Gastroesophageal sphincter (tissue), 4 donors: Measurements from ENCODE around the gene RBPJ. TPM values are rescaled to one million over a fixed set of nuclear protein-coding genes. Genes with fewer than 3 reads are reported as not detected.

Source experiments
- ATAC-seq: fragments of 150-250 bp; one replicate; pipeline ENCODE4 v1.9.1; 2016; ENCODE audit warnings: mild to moderate bottlenecking, moderate library complexity
- H3K27ac ChIP-seq, 4 donors: fragments of 200-600 bp; sonication (generic) in 3 of 4; 1 replicate in 3 of 4; 2 replicates in 1 of 4; pipeline ENCODE4 v1.5.1; 2016 to 2019
- H3K27me3 ChIP-seq: fragments of 200-600 bp; sonication (generic); one replicate; pipeline ENCODE4 v1.5.1; 2019
- H3K36me3 ChIP-seq, 2 donors: fragments of 200-600 bp; sonication (generic); one replicate each; pipeline ENCODE4 v1.5.1; 2019; ENCODE audit warnings: control low read depth in 1 of 2
- H3K4me1 ChIP-seq, 3 donors: fragments of 200-600 bp; sonication (generic); 1 replicate in 2 of 3; 2 replicates in 1 of 3; pipeline ENCODE4 v1.5.1; 2016 to 2019; ENCODE audit warnings: control low read depth in 2 of 3
- H3K4me3 ChIP-seq, 2 donors: fragments of 200-600 bp; sonication (generic); one replicate each; pipeline ENCODE4 v1.5.1; 2019; ENCODE audit warnings: mild to moderate bottlenecking in 1 of 2, moderate library complexity in 1 of 2
- H3K9me3 ChIP-seq, 3 donors: fragments of 200-600 bp; sonication (generic); one replicate each; pipeline ENCODE4 v1.5.1; 2017 to 2019; ENCODE audit warnings: control low read depth in 2 of 3
- EP300 ChIP-seq: sonication (generic); formaldehyde crosslinking; IDR thresholded peaks from one replicate; pipeline ENCODE4 v1.6.1; 2017; ENCODE audit warnings: antibody characterized with exemption, mild to moderate bottlenecking
- POLR2A ChIP-seq, 2 donors: fragments of 450-650 bp; IDR thresholded peaks; one replicate each; pipeline ENCODE4 v1.6.1; 2017; ENCODE audit warnings: antibody characterized with exemption in 2 of 2, mild to moderate bottlenecking in 2 of 2, moderate library complexity in 1 of 2
- POLR2AphosphoS5 ChIP-seq: sonication (generic); formaldehyde crosslinking; IDR thresholded peaks from one replicate; pipeline ENCODE4 v1.6.1; 2017; ENCODE audit warnings: antibody characterized with exemption
- WGBS, 2 donors: methylation state at CpG; one replicate each; pipeline ENCODE4 v1.1.5; 2018; ENCODE audit warnings: low coverage in 1 of 2; 5-methylcytosine and 5-hydroxymethylcytosine counted together
- total RNA-seq, 4 donors: library from RNA; depleted of rRNA; stranded (reverse); fragments of >200 nt; gene quantifications; one replicate each; pipeline ENCODE4 v1.1.0, GENCODE V29; 2016
- TF ChIP-seq, protein P1 (sequence below), 4 experiments: fragments of 200-600 bp in 2 of 4; fragments of 450-650 bp in 2 of 4; sonication (generic) in 1 of 4; IDR thresholded peaks; one replicate each; pipeline ENCODE4 v1.5.1; 2017 to 2019; ENCODE audit warnings: antibody characterized with exemption in 4 of 4, mild to moderate bottlenecking in 2 of 4, moderate library complexity in 2 of 4

RBPJ gene
- total RNA-seq, 4 donors from 2014 or later = 49.5 to 128 (median 77.6) TPM

DNA sequence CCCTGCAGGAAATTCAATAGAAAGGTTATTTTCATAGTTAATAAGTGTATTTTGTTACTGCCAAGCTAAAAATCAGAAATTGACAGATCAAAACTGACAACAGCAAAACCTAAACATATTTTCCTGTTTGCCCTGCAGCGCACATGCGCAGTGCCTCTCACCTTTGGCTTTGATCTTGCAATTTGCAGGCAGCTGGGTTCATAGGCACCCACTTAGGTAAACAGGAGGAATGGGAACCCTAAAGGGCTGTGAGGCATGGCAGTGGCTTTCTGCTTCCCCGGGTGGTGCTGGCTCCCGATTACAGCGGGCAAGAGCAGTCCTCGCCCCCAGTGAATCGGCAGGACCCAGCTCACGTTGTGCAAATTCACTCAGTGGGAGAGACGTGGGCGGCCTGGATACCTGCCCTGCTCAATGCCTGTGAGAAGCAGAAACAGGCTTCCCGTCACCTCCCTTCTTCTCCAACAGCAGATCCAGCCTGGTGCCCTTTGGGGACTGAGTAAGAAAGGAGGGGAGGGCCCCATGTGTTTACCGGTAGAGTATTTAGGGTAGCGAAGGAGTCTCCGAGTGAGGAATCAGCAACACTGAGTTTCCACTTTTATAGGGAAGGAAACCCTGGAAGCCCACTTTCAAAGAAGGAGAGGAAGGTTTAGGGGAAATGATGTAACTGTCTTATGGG, 143.7 kb downstream of the RBPJ start:
- 94 to 100% methylated on average over 1 to 5 of the region's 14 CpGs for WGBS, 2 donors
- H3K27me3 ChIP-seq = no peaks in the 10 kb centered on the region
- TF ChIP-seq POLR2A (IDR thresholded peaks at IDR 0.05) (no peak), EP300 (no peak), POLR2AphosphoS5 (no peak)
- TF ChIP-seq, protein P1, sequence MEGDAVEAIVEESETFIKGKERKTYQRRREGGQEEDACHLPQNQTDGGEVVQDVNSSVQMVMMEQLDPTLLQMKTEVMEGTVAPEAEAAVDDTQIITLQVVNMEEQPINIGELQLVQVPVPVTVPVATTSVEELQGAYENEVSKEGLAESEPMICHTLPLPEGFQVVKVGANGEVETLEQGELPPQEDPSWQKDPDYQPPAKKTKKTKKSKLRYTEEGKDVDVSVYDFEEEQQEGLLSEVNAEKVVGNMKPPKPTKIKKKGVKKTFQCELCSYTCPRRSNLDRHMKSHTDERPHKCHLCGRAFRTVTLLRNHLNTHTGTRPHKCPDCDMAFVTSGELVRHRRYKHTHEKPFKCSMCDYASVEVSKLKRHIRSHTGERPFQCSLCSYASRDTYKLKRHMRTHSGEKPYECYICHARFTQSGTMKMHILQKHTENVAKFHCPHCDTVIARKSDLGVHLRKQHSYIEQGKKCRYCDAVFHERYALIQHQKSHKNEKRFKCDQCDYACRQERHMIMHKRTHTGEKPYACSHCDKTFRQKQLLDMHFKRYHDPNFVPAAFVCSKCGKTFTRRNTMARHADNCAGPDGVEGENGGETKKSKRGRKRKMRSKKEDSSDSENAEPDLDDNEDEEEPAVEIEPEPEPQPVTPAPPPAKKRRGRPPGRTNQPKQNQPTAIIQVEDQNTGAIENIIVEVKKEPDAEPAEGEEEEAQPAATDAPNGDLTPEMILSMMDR (IDR thresholded peaks at IDR 0.05) = no peak
- H3K36me3 ChIP-seq = no peaks in the 10 kb centered on the region
- ATAC-seq = no peak
- H3K27ac ChIP-seq = no peak overlapping the region
- no peak overlapping the region for H3K4me3 ChIP-seq
- H3K4me1 ChIP-seq = peaks cover 0 to 31% (median 5%) of the 10 kb centered on the region in 3 donors
- H3K9me3 ChIP-seq = no peaks in the 10 kb centered on the region

DNA sequence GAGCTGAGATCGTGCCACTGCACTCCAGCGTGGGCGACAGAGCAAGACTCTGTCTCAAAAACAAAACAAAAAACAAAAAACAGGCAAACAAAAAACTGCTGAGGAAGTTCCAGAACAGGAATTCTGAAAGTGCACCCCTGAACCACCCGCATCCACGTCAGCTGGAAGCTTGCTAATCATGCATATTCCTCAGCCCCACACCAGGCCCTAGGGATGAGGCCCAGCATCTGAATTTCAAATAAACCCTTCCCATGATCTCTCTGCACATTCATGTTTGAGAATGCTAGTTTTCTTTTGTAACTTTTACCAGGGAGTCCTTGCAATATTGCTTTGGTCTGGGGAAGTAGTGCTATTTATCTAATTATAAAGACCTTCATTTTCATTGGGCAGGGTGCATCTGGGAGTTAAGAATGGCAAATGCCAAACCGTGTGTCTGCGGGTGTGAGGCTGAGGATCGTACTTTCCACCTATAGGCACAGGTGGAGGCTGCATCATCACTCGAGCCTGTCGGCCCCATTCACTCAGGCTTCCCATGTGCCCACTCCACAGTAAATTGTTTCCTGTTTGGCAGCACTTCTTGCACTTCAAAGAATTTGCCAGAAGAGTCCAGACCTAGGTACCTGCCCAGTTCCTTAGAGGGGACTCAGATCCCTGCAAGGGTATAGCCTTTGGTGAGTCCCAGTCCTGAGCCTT, 145.9 kb downstream of the RBPJ start:
- Histone ChIP-seq H3K27me3 (no peaks in the 10 kb centered on the region), H3K27ac (no peak overlapping the region), H3K9me3 (no peaks in the 10 kb centered on the region), H3K4me3 (no peak overlapping the region), H3K4me1 (peaks cover 0 to 26% (median 5%) of the 10 kb centered on the region in 3 donors), H3K36me3 (no peaks in the 10 kb centered on the region)
- 82 to 96% methylated on average over 7 to 8 of the region's 10 CpGs for WGBS, 2 donors
- no peak for ATAC-seq
- TF ChIP-seq EP300 (no peak), POLR2A (IDR thresholded peaks at IDR 0.05) (no peak), POLR2AphosphoS5 (no peak)
- TF ChIP-seq, protein P1 (IDR thresholded peaks at IDR 0.05) = no peak

DNA sequence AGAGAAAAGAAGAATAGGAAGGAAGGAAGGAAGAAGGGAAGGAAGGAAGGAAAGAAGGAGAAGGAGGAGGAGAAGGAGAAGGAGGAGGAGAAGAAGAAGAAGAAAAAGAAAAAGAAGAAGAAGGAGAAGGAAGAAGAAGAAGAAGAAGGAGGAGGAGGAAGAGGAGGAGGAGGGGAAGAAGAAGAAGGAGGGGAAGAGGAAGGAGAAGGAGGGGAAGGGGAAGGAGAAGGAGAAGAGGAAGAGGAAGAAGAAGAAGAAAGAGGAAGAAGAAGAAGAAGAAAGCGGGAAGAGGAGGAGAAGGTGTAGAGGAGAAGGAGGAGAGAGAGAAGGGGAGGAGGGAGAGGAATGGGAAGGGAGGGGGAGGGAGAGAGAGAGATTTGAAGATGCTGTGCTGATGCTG, 146.9 kb downstream of the RBPJ start:
- no peak for TF ChIP-seq POLR2AphosphoS5
- TF ChIP-seq POLR2A (IDR thresholded peaks at IDR 0.05) = no peak
- TF ChIP-seq EP300 = no peak
- TF ChIP-seq, protein P1 (IDR thresholded peaks at IDR 0.05) = no peak
- Histone ChIP-seq H3K36me3 (no peaks in the 10 kb centered on the region), H3K4me1 (peaks cover 0 to 18% (median 3%) of the 10 kb centered on the region in 3 donors), H3K4me3 (no peak overlapping the region), H3K9me3 (no peaks in the 10 kb centered on the region), H3K27me3 (no peaks in the 10 kb centered on the region), H3K27ac (no peak overlapping the region)
- ATAC-seq = no peak
- 61% methylated on average over 1 of the region's 1 CpG; no CpG with 5 or more reads in 1 of the 2 donors for WGBS, 2 donors

DNA sequence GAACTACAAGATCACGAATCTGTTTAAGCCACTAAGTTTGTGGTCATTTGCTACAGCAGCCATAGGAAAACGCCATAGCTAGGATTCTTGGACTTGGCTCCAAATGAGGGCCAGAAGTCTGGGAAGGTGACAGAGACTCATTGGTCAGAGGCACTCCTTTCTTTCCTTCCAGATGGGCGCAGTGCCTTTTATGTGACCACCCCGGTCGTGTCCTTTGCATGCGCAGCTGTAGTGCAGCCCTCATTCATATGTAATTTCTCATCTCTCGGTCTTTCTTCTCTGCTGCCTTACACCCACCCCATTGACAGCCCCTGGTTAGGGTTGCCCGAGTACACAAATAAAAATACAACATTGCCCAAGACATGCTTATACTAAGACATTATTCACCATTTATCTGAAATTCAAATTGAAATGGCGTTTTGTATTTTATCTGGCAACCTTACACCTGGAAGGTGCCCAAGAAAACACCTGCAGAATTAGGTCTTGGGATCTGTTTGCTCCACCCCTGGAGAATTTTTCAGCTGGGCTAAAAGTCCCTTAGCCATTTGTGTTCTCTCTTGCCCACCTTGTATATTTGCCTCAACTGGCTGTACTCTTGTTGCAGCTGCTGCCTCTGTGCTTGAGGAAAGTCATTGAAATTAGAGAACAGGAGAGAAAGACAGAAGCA, 147.6 kb downstream of the RBPJ start:
- no peak overlapping the region for H3K4me3 ChIP-seq
- peaks cover 0 to 12% (median 0%) of the 10 kb centered on the region in 3 donors for H3K4me1 ChIP-seq
- H3K27ac ChIP-seq = no peak overlapping the region
- WGBS, 2 donors = 94 to 95% methylated on average over 3 to 9 of the region's 9 CpGs
- no peaks in the 10 kb centered on the region for H3K36me3 ChIP-seq
- no peak for ATAC-seq
- H3K27me3 ChIP-seq = no peaks in the 10 kb centered on the region
- no peaks in the 10 kb centered on the region for H3K9me3 ChIP-seq
- TF ChIP-seq EP300 (no peak), POLR2AphosphoS5 (no peak), POLR2A (IDR thresholded peaks at IDR 0.05) (no peak)
- TF ChIP-seq, protein P1 (IDR thresholded peaks at IDR 0.05) = no peak
